ENCODE data around the gene CPLX1. TPM values are rescaled to one million over a fixed set of nuclear protein-coding genes. Genes with fewer than 3 reads are reported as not detected.

The CPLX1 gene
- total RNA-seq, 1 experiment from 2014 or later: 14.5 TPM

DNA sequence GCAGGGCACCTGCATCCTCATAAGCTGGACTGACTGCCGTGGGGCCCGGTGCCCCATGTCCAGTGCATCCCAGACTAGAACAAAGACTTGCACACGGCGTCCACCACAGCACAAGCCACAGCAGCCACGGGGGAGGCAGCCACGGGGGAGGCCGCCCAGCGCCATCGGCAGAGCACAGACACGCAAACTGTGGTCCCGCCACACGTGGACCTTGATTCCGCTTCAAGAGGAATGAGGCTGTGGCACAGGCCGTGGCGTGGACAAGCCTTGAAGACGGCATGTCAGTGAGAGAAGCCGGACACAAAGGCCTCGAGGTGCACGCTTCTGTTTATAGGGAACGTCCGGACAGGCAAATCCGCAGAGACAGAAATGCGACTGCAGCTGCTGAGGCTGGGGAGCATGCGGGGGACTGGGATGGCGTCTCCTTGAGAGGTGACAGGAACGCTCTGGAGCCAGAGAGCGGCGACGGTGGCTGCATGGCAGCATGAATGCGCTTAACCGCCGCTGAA, 10.1 kb upstream of the CPLX1 start:
- Histone ChIP-seq H3K27me3 (ENCODE audit: insufficient read depth, low read length) (no peaks in the 10 kb centered on the region), H2AFZ (ENCODE audit: low read depth, low read length, poor library complexity, severe bottlenecking) (no peak overlapping the region), H3K4me1 (ENCODE audit: control insufficient read depth in 1 of 2, insufficient read depth in 2 of 2, low read length in 2 of 2) (no peaks in the 10 kb centered on the region), H3K9ac (ENCODE audit: low read length) (no peak overlapping the region), H3K4me3 (replicated peaks in 1 of 2; ENCODE audit: low read depth in 1 of 2, low read length in 2 of 2) (no peak overlapping the region), H3K9me3 (ENCODE audit: control insufficient read depth in 1 of 2, insufficient read depth in 1 of 2, low read depth in 1 of 2, low read length in 2 of 2) (peaks cover 0 to 17% of the 10 kb centered on the region in 2 experiments; a peak in 1 of 4 replicates), H3K4me2 (ENCODE audit: low read length) (no peak overlapping the region), H3K36me3 (ENCODE audit: control insufficient read depth in 1 of 2, insufficient read depth in 2 of 2, low read length in 2 of 2) (no peaks in the 10 kb centered on the region), H3K27ac (ENCODE audit: low read depth, low read length) (no peak overlapping the region), H3K79me2 (ENCODE audit: insufficient read depth, low read length) (no peaks in the 10 kb centered on the region), H3K9me2 (ENCODE audit: insufficient read depth) (no peaks in the 10 kb centered on the region), H4K20me1 (ENCODE audit: insufficient read depth) (no peaks in the 10 kb centered on the region)
- intact Hi-C loops (cut with micrococcal nuclease): no loop called here
- ChIA-PET RAD21 (ENCODE audit: low non-redundant PET in 1 of 2, low total read pairs in 2 of 2, uncharacterized antibody in 2 of 2, unreplicated experiment in 2 of 2) (no interaction called here), POLR2A (no interaction called here), CTCF (no interaction called here)
- no peak for DNase-seq (ENCODE audit: low read depth, low spot score)
- TF ChIP-seq FOSL1 (IDR thresholded peaks at IDR 0.05; ENCODE audit: low read depth) (no peak), ATF3 (IDR thresholded peaks at IDR 0.05) (no peak), SRF (IDR thresholded peaks at IDR 0.05; ENCODE audit: low read depth) (no peak), JUND (IDR thresholded peaks at IDR 0.05) (no peak), SP1 (IDR thresholded peaks at IDR 0.05; ENCODE audit: low read depth) (no peak), TCF7L2 (IDR thresholded peaks at IDR 0.05; ENCODE audit: borderline replicate concordance, extremely low read depth, insufficient read depth, insufficient read length) (no peak), SIN3A (IDR thresholded peaks at IDR 0.05; ENCODE audit: low read depth) (no peak), MAX (IDR thresholded peaks at IDR 0.05) (no peak), ZNF274 (IDR thresholded peaks at IDR 0.05; ENCODE audit: low read depth, low read length) (no peak), ZFX (IDR thresholded peaks at IDR 0.05) (no peak), YY1 (IDR thresholded peaks at IDR 0.05; ENCODE audit: extremely low read depth, insufficient replicate concordance, low read depth, low read length) (no peak), CEBPB (IDR thresholded peaks at IDR 0.05; ENCODE audit: low read depth) (no peak)
- no TSS peak for BruUV-seq (replicated peaks)
- no peak for ATAC-seq
